Astrocyte of the spinal cord (primary cell): Measurements from ENCODE around the gene ADCY9.

Experiments
- DNase-seq: peaks from one replicate; pipeline ENCODE4 v3.0.0; 2011; ENCODE audit warnings: low read depth, low spot score
- H3K4me3 ChIP-seq: 2 replicates; pipeline ENCODE4 v1.5.1; 2011; ENCODE audit warnings: low read depth, mild to moderate bottlenecking, low read length, moderate library complexity
- in situ Hi-C: cut with HindIII; loops from 2 replicates; pipeline ENCODE4 v1.10.0; 2017; ENCODE audit warnings: low sequenced_read_pairs
- TF ChIP-seq, protein P1 (sequence below): IDR thresholded peaks from 2 replicates; pipeline ENCODE4 v1.5.1; 2012; ENCODE audit warnings: low read depth, mild to moderate bottlenecking, low read length, inconsistent platforms

ADCY9 gene

DNA sequence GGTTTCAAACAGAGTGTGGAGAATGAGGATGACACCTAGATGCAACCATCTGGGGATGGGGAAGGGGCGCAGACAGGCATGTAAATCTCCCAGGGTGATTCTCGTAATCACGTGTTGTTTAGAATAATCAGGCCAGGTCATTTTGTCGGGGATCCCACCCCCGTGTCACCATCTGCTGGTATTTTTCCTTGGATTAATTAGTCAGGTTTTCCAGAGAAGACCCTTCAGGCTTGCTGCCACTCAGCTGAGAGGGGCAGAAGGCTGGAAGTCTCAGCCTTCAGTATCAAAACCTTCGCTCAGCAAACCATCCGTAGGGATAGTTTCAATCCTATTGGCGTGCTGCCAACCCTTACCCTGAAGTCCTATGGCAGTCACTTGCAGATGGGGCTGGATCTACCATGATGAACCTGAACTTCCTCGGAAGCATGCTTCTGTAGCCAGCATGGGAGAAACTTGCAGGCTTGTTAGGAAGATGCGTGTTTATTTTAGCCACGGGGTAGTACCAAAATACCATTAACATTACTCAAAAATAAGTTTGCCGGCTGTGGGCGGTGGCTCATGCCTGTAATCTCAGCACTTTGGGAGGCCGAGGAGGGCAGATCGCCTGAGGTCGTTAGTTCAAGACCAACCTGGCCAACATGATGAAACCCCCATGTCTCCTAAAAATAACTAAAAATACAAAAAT, 7.5 kb upstream of the ADCY9 start:
- in situ Hi-C loops, result no loop called here
- no peak overlapping the region for H3K4me3 ChIP-seq
- peak; percentile 61 for DNase-seq
- TF ChIP-seq, protein P1, sequence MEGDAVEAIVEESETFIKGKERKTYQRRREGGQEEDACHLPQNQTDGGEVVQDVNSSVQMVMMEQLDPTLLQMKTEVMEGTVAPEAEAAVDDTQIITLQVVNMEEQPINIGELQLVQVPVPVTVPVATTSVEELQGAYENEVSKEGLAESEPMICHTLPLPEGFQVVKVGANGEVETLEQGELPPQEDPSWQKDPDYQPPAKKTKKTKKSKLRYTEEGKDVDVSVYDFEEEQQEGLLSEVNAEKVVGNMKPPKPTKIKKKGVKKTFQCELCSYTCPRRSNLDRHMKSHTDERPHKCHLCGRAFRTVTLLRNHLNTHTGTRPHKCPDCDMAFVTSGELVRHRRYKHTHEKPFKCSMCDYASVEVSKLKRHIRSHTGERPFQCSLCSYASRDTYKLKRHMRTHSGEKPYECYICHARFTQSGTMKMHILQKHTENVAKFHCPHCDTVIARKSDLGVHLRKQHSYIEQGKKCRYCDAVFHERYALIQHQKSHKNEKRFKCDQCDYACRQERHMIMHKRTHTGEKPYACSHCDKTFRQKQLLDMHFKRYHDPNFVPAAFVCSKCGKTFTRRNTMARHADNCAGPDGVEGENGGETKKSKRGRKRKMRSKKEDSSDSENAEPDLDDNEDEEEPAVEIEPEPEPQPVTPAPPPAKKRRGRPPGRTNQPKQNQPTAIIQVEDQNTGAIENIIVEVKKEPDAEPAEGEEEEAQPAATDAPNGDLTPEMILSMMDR, result no peak

DNA sequence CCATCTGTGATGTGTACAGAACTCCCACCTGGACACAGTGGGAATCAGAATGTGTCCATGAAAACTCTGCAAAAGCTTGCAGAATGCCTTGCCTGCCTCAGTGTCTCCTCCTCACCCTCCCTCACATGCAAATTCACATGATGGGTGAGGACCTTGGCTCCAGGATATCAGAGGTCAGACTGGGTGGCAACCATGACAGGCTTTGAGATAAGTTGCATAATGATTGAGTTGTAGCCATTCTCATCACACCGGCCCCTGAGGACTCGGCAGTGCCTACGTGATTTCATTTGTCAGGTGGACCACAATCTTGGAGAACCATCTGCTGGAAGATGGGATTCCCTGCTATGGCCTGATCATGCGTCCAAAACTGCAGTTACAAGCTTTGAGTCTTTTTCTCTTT, 3.9 kb upstream of the ADCY9 start:
- no peak for DNase-seq
- TF ChIP-seq, protein P1, result no peak
- in situ Hi-C loops, result no loop called here
- no peak overlapping the region for H3K4me3 ChIP-seq

DNA sequence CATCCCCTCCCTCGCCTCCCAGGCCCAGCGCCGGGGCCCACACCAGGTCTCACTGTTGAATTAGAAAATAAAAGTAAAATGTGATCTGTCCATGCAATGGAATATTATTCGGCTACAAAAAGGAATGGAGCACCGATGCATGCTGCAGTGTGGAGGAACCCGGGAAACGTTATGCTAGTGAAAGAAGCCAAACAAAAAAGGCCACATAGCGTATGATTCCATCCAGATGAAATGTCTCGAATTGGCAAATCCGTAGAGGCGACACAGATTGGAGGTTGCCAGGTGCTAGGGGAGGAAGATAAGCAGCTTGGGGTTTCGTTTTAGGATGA, 972 bp upstream of the ADCY9 start:
- no peak overlapping the region for H3K4me3 ChIP-seq
- in situ Hi-C loops, result no loop called here
- TF ChIP-seq, protein P1, result no peak
- DNase-seq, result no peak

DNA sequence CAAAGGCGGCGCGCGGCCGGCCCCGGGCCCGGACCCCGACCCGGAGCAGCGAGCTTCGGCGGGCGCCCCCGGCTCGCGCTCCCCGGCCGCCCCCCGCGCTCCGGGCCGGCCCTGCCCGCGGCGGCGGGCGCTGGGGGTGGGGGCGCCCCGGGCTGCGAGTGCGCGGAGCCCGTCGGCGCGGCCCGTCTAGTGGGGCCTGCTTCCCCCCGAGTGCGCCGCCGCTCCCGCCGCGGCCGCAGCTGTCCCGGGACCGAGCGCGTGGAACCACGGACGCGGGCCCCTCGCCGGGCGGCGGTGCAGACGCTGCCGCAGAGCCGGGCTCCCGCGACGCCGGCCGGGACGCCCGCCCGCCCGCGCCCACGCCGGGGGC, 308 bp downstream of the ADCY9 start:
- TF ChIP-seq, protein P1, result no peak
- DNase-seq, result no peak
- in situ Hi-C loops, result no loop called here
- peak overlapping the region; percentile 53 for H3K4me3 ChIP-seq

DNA sequence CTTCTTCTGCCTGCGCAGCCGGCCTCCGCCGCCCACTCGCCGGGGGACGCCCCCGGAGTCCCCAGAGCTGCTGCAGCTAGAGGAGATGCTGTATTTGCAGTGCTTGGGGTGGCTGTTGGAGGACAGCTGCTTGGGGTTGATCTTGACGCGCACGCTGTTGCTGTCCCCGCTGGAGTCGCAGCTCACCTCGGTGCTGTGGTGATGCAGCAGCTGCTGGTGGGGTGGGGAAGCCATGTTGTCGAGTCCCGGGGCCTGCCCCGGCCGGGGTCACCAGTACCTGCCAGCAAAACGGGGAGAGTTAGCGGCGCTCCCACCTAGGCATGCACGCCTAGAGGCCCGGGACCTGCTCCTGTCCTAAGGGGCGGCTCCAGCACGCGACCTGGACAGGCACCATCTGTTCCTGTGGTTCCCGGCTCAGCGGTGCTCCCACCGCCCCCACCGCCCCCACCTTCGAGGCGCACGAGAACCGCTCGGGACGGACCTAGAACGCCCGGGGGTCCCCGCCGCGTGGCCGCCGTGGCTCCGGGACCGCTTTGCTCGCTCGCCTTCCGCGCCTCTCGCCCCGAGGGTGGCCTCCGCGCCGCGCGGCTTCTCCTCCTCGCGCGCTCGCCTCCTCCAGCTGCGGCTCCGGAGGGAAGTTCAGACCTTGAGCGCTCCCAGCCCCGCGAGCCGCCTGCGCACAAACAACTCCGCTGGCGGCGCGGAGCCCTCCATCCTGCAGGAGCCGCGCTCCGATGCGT, 863 bp downstream of the ADCY9 start:
- in situ Hi-C loops, result no loop called here
- DNase-seq, result peak; percentile 59
- TF ChIP-seq, protein P1, result no peak
- H3K4me3 ChIP-seq, result peak overlapping the region; percentile 53

DNA sequence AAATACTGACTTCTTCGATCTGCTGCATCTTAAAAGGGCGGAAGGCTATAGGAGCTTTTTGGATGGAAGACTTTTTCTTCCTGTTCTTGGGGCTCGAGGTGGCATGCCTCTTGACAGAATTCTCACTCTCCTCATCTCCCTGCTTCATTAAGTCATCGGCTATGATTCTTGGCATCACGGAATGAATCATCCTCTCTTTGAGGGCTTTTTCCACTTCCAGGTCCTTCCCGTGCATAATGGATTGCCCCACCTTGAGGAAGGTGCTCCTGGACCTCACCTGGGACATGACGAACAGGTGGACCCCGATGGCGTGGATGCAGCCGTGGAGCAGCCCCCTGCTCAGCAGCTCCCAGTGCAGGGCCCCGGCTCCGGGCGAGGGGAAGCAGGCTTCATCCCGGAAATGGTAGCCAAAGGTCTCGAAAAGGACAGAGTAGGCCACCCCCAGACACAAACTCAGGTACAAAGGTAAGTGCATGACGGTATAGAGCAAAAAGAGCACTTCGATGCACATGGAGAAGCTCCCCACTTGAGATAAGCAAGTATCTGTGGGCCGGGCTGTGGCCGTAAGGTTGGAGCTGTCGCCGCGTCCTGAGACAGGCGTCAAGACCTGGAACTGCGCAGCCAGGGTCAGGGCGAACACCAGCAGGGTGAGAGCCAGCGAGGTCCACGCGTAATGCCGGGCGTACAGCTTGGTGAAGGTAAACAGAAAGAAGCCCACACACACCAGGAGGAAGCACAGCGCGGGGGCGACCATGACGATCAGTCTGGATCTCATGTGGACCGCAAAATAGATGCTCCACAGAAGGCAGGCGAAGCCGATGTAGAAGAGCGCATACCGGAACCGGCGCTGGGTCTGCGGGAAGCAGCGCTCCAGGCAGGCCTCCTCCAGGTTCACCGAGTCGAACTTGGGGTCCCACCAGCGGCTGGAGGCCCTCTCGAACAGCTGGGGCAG, 1.7 kb downstream of the ADCY9 start:
- H3K4me3 ChIP-seq, result peak overlapping the region; percentile 53
- in situ Hi-C loops, result no loop called here
- no peak for DNase-seq
- TF ChIP-seq, protein P1, result no peak
